Measurements from ENCODE around the gene HS1BP3. TPM values are rescaled to one million over a fixed set of nuclear protein-coding genes. Genes with fewer than 3 reads are reported as not detected.

Gene HS1BP3
- total RNA-seq, 4 donors from 2014 or later = 30.4 to 44.6 (median 36.8) TPM

- intact Hi-C loops (cut with DNase I; ENCODE audit: low total_unique reads) = no loop called here
- 57 to 81% methylated on average over 5 of the region's 5 CpGs for WGBS, 2 donors
- TF ChIP-seq POLR2A (IDR thresholded peaks at IDR 0.05) = no peak
- TF ChIP-seq CTCF (IDR thresholded peaks at IDR 0.05) = no peak
- H3K4me3 ChIP-seq (ENCODE audit: low read depth, poor library complexity, severe bottlenecking) = no peak overlapping the region
- no peak for DNase-seq (ENCODE audit: low spot score in 2 of 2)
Observed at GRCh38 chr2:20575414-20575813, 75.5 kb downstream of the HS1BP3 start.

- DNase-seq (ENCODE audit: low spot score in 2 of 2) = no peak
- no peak for TF ChIP-seq POLR2A (IDR thresholded peaks at IDR 0.05)
- TF ChIP-seq CTCF (IDR thresholded peaks at IDR 0.05) = no peak
- intact Hi-C loops (cut with DNase I; ENCODE audit: low total_unique reads) = no loop called here
- WGBS, 2 donors = 89% methylated on average over 6 of the region's 6 CpGs
- no peak overlapping the region for H3K4me3 ChIP-seq (ENCODE audit: low read depth, poor library complexity, severe bottlenecking)
Observed at GRCh38 chr2:20574930-20575329, 76.0 kb downstream of the HS1BP3 start.

- 86 to 90% methylated on average over 5 of the region's 5 CpGs for WGBS, 2 donors
- intact Hi-C loops (cut with DNase I; ENCODE audit: low total_unique reads) = no loop called here
- H3K4me3 ChIP-seq (ENCODE audit: low read depth, poor library complexity, severe bottlenecking) = no peak overlapping the region
- no peak for DNase-seq (ENCODE audit: low spot score in 2 of 2)
- TF ChIP-seq CTCF (IDR thresholded peaks at IDR 0.05) (no peak), POLR2A (IDR thresholded peaks at IDR 0.05) (no peak)
Observed at GRCh38 chr2:20574423-20574911, 76.4 kb downstream of the HS1BP3 start.

DNA sequence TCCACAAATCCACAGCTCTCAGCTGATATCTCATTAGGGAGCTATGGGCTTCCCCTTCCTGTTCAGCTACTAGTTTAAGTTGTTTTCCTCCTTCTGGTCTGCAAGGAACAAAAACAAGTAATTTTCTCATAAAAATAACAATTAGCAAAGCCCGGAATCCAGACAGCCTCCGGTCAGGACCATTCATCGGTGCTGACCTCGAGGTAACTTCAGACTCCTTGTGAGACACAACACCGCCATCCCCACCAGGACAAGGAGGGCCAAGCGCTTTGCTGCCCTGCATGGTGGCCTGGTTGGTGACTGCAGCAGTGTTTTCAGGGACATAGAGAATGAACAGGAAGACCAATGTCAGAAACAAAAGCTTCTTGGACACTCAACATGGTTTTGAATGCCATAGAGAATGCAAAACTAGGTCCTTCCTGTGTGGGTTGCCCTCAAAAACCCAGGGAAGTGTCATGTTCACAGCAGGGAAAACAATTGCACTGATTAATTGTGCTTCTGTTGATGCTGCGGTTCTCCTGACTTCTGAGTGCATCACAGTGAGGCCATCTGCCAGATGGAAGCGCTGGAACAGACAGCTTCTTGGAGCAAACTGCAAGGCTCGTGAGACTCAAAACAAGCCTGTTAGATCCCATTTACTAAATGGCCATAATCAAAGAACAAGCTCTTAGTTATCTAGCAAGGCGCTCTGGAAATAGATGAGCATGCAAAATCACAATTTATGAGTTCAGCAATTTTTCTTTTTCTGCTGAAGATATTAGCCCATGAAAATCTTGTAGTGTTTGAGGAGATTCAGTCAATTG, 77.1 kb downstream of the HS1BP3 start:
- peak in 1 of 2 donors; percentile 77 for DNase-seq (ENCODE audit: low spot score in 2 of 2)
- TF ChIP-seq POLR2A (IDR thresholded peaks at IDR 0.05) = no peak
- TF ChIP-seq CTCF (IDR thresholded peaks at IDR 0.05) = no peak
- intact Hi-C loops (cut with DNase I; ENCODE audit: low total_unique reads) = no loop called here
- WGBS, 2 donors = 62 to 64% methylated on average over 10 of the region's 10 CpGs
- H3K4me3 ChIP-seq (ENCODE audit: low read depth, poor library complexity, severe bottlenecking) = no peak overlapping the region

DNA sequence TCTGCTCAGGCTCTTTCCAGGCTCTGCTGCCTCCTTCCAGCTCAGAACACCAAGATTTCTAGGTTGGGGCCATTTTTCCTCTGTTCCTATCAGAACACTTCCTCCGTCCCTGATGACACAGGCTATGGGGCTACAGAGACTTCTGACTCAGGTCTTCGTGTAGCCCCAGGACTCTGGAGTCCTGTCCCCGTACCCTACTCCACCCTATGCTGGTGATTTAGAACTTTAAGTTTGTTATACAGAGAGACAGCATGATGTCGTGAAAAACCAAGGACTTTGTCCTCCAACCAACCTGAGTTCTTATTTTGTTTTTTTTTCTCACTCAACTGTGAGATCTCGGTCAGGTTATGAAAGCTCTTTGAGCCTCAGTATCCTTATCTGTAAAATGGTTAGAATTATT, 78.7 kb downstream of the HS1BP3 start:
- H3K4me3 ChIP-seq (ENCODE audit: low read depth, poor library complexity, severe bottlenecking) = no peak overlapping the region
- intact Hi-C loops (cut with DNase I; ENCODE audit: low total_unique reads) = no loop called here
- WGBS, 2 donors = 94 to 97% methylated on average over 5 of the region's 5 CpGs
- no peak for TF ChIP-seq CTCF (IDR thresholded peaks at IDR 0.05)
- no peak for TF ChIP-seq POLR2A (IDR thresholded peaks at IDR 0.05)
- DNase-seq (ENCODE audit: low spot score in 2 of 2) = no peak

Measured in lower leg skin (tissue), 4 donors.